GM12878 (cell line): ENCODE results near the gene SMAD9. TPM values are rescaled to one million over a fixed set of nuclear protein-coding genes. Genes with fewer than 3 reads are reported as not detected.

Experiments used
- ATAC-seq: fragments of 200-7000 bp; cut with Tn5 transposase; 3 replicates; pipeline ENCODE4 v1.9.1; 2020; ENCODE audit warnings: mild to moderate bottlenecking, moderate library complexity
- BruUV-seq: library from RNA; stranded (reverse); fragments of 400-500 nt; replicated peaks from 2 replicates; lab custom pipeline; 2021; lab: Mats Ljungman, UMichigan
- CTCF ChIA-PET: fragments of 300-600 bp; sonication (Branson Sonifier 250); formaldehyde crosslinking; extraction: SDS; loops from one replicate; lab custom pipeline; 2021; ENCODE audit warnings: inconsistent platforms; lab: Yijun Ruan, JAX
- POLR2A ChIA-PET: fragments of 350-600 bp; formaldehyde crosslinking; extraction: SDS; loops from one replicate; lab custom pipeline; 2021; ENCODE audit warnings: inconsistent platforms; lab: Charles Lee
- RAD21 ChIA-PET: fragments of 300-600 bp; sonication (Branson Sonifier 250); formaldehyde crosslinking; loops from one replicate; lab custom pipeline; 2023; ENCODE audit warnings: antibody characterized with exemption; ENCODE audit not compliant: unreplicated experiment; lab: Charles Lee
- SMC1A ChIA-PET: fragments of 300-600 bp; sonication (Branson Sonifier 250); formaldehyde crosslinking; loops from one replicate; lab custom pipeline; 2023; ENCODE audit not compliant: unreplicated experiment, uncharacterized antibody; lab: Charles Lee
- DNase-seq: peaks from one replicate; pipeline ENCODE4 v3.0.0-alpha.2; 2011; ENCODE audit warnings: low read depth, low spot score
- FAIRE-seq: peaks from 3 replicates; lab custom pipeline; 2011; peaks lifted over from hg19 to GRCh38; lab: Jason Lieb, UNC
- H2AFZ ChIP-seq: 2 replicates; pipeline ENCODE4 v1.6.0; 2011; ENCODE audit warnings: low read depth, low read length, control low read depth; ENCODE audit not compliant: control insufficient read depth
- H3K27ac ChIP-seq: 2 replicates; pipeline ENCODE4 v1.5.1; 2011; ENCODE audit warnings: control low read depth; ENCODE audit not compliant: control insufficient read depth, insufficient read depth
- H3K27me3 ChIP-seq, 2 experiments: replicated peaks in 1 of 2; 2 replicates each; pipeline versions ENCODE4 v1.6.0 to v1.6.1; 2011; ENCODE audit warnings: low read length in 1 of 2; ENCODE audit not compliant: control insufficient read depth in 2 of 2, insufficient read depth in 2 of 2
- H3K36me3 ChIP-seq, 2 experiments: 2 replicates each; pipeline ENCODE4 v1.5.1; 2011; ENCODE audit warnings: low read length in 1 of 2; ENCODE audit not compliant: control insufficient read depth in 2 of 2, insufficient read depth in 2 of 2
- H3K4me1 ChIP-seq: 2 replicates; pipeline ENCODE4 v1.6.1; 2011; ENCODE audit warnings: mild to moderate bottlenecking, low read length, moderate library complexity, mixed read lengths; ENCODE audit not compliant: control insufficient read depth, insufficient read depth
- H3K4me2 ChIP-seq: 2 replicates; pipeline ENCODE4 v1.6.0; 2011; ENCODE audit warnings: control low read depth; ENCODE audit not compliant: control insufficient read depth, insufficient read depth
- H3K4me3 ChIP-seq: fragments of 200-600 bp; sonication (generic); 2 replicates; pipeline ENCODE4 v1.5.1; 2016
- H3K79me2 ChIP-seq: 2 replicates; pipeline ENCODE4 v1.6.0; 2011; ENCODE audit warnings: low read length; ENCODE audit not compliant: control insufficient read depth, insufficient read depth
- H3K9ac ChIP-seq: 2 replicates; pipeline ENCODE4 v1.8.0; 2011; ENCODE audit warnings: low read length, control low read depth, mixed read lengths; ENCODE audit not compliant: control insufficient read depth, insufficient read depth
- H3K9me3 ChIP-seq: replicated peaks from 3 replicates; pipeline ENCODE4 v1.5.1; 2011; ENCODE audit warnings: mild to moderate bottlenecking, low read length; ENCODE audit not compliant: control insufficient read depth, insufficient read depth
- H4K20me1 ChIP-seq: 2 replicates; pipeline ENCODE4 v1.6.0; 2011; ENCODE audit not compliant: control insufficient read depth, insufficient read depth
- BCL11A ChIP-seq: IDR thresholded peaks from 2 replicates; pipeline ENCODE4 v1.6.1; 2011; ENCODE audit warnings: low read depth, low read length
- ESRRA ChIP-seq: IDR thresholded peaks from 2 replicates; pipeline ENCODE4 v1.6.1; 2012; ENCODE audit warnings: mild to moderate bottlenecking, low read length, improper control_type of control experiment
- SP1 ChIP-seq: IDR thresholded peaks from one replicate; pipeline ENCODE4 v1.6.1; 2011; ENCODE audit warnings: low read depth, low read length
- WGBS: methylation state at CpG from one replicate; pipeline ENCODE4 v1.1.6; 2016; ENCODE audit warnings: low lambda C conversion rate; ENCODE audit not compliant: insufficient replicate concordance, insufficient coverage; ENCODE audit errors: missing lambda C conversion rate; 5-methylcytosine and 5-hydroxymethylcytosine counted together
- in situ Hi-C: fragments of 300-500 bp; cut with MboI; formaldehyde crosslinking; loops from 9 replicates; pipeline ENCODE4 v1.14.3; 2018; ENCODE audit warnings: mixed read lengths
- intact Hi-C: fragments of 100-400 bp; cut with micrococcal nuclease; formaldehyde crosslinking; loops from one replicate; pipeline ENCODE4 v1.14.2; 2022; ENCODE audit not compliant: unreplicated experiment
- polyA plus RNA-seq, 11 experiments: library from polyadenylated mRNA; depleted of rRNA in 4 of 11; unstranded in 6 of 11; stranded (reverse) in 5 of 11; fragments of >200 nt; fragmentation: Nextera tagmentation in 4 of 11; fragmentation: Illumina TruSeq in 1 of 11; extraction: Ambion mirVana in 4 of 11; extraction: Trizol in 1 of 11; gene quantifications; 1 replicate in 1 of 11; 2 replicates in 10 of 11; pipeline versions ENCODE4 v1.2.1 to v1.2.3, GENCODE V29; 2011 to 2016; ENCODE audit warnings: inconsistent platforms in 2 of 11, missing spikeins in 2 of 11, low read depth in 1 of 11
- total RNA-seq, 4 experiments: library from RNA; depleted of rRNA in 3 of 4; stranded (reverse); fragments of >200 nt in 3 of 4; fragmentation: Illumina TruSeq in 1 of 4; extraction: Trizol in 1 of 4; gene quantifications; 2 replicates each; pipeline versions ENCODE4 v1.2.1 to v1.2.3, GENCODE V29; 2013 to 2021
- TF ChIP-seq, protein P1 (sequence below): fragments of 450-650 bp; formaldehyde crosslinking; IDR thresholded peaks from 2 replicates; pipeline ENCODE4 v1.5.0; 2022; ENCODE audit warnings: mild to moderate bottlenecking, missing genetic modification characterization

Gene SMAD9
- total and polyA plus RNA-seq, 10 of the 15 experiments (the other 5 are each of a cell fraction or from before 2014, with no cell fraction given): 0.22 to 0.69 (median 0.42) TPM; not detected in 6

DNA sequence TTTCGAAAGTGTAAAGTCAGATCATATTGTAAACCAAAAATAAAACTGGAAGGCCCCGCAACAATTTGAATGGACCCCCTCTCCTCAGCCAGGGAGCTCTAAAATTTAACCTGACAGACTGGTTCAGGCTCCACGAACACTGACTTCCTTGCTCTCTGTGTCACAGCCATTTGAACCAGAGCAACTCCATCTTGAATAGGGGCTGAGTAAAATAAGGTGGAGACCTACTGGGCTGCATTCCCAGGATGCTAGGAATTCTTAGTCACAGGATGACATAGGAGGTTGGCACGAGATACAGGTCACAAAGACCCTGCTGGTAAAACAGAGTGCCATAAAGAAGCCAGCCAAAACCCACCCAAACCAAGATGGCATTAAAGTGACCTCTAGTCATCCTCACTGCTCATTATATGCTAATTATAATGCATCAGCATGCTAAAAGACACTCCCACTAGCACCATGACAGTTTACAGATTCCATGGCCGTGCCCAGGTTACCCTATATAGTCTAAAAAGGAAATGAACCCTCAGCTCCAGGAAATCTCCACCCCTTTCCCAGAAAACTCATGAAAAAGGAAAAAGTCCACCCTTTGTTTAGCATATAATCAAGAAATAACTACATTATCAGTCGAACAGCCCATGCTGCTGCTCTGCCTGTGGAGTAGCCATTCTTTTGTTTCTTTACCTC, 57.9 kb downstream of the SMAD9 start:
- RAD21 ChIA-PET: no interaction called here
- no peaks in the 10 kb centered on the region for H3K79me2 ChIP-seq
- FAIRE-seq (no peak), DNase-seq (no peak), ATAC-seq (no peak)
- no peak overlapping the region for H3K4me2 ChIP-seq
- no peak overlapping the region for H2AFZ ChIP-seq
- no peak for TF ChIP-seq ESRRA
- H3K27ac ChIP-seq: no peak overlapping the region
- intact Hi-C loops (no loop called here), in situ Hi-C loops (no loop called here)
- POLR2A ChIA-PET: no interaction called here
- H3K36me3 ChIP-seq: no peaks in the 10 kb centered on the region
- no TSS peak for BruUV-seq
- H3K4me1 ChIP-seq: no peaks in the 10 kb centered on the region
- CTCF ChIA-PET: interaction anchor here (0.6 to 7.6 kb wide), 4 partner anchors 119 to 564 kb away, joined by 3 to 100 read pairs (median 3); no protein-coding TSS in a partner anchor
- H3K27me3 ChIP-seq: no peaks in the 10 kb centered on the region; a peak in 2 of 4 replicates
- H3K4me3 ChIP-seq: no peak overlapping the region
- no peak overlapping the region for H3K9ac ChIP-seq
- no peaks in the 10 kb centered on the region for H4K20me1 ChIP-seq
- 38% methylated on average over 6 of the region's 6 CpGs for WGBS
- H3K9me3 ChIP-seq: no peaks in the 10 kb centered on the region
- SMC1A ChIA-PET: no interaction called here

DNA sequence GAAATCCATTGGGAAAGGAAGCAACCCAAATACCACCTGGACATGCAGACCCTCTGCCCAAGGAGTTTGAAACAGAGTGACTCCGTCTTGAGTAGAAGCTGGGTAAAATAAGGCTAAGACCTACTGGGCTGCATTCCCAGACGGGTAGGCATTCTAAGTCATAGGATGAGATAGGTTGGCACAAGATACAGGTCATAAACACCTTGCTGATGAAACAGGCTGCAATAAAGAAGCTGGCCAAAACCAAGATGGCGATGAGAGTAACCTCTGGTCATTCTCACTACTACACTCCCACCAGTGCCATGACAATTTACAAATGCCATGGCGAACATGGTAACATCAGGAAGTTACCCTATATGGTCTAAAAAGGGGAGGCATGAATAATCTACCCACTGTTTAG, 60.8 kb downstream of the SMAD9 start:
- H3K9me3 ChIP-seq: no peaks in the 10 kb centered on the region
- no TSS peak for BruUV-seq
- no peaks in the 10 kb centered on the region for H3K36me3 ChIP-seq
- ChIA-PET SMC1A (interaction anchor here (1.0 to 2.6 kb wide), 3 partner anchors 122 to 211 kb away, joined by 3 to 14 read pairs (median 14); no protein-coding TSS in a partner anchor), RAD21 (interaction anchor here (1.0 to 3.8 kb wide), 2 partner anchors 123 to 211 kb away, joined by 3 to 37 read pairs; no protein-coding TSS in a partner anchor), CTCF (interaction anchor here (1.3 to 7.6 kb wide), 7 partner anchors 8 to 576 kb away, joined by 4 to 100 read pairs (median 7); no protein-coding TSS in a partner anchor), POLR2A (no interaction called here)
- no peaks in the 10 kb centered on the region; a peak in 1 of 4 replicates for H3K27me3 ChIP-seq
- WGBS: 61% methylated on average over 4 of the region's 4 CpGs
- in situ Hi-C loops (loop anchor here (5.0 to 10.0 kb wide), 2 partner anchors 123 to 206 kb away; no protein-coding TSS in a partner anchor), intact Hi-C loops (loop anchor here (10.0 kb wide), 1 partner anchor 206 kb away; no protein-coding TSS in a partner anchor)
- ATAC-seq: no peak
- TF ChIP-seq BCL11A (no peak), SP1 (no peak)
- TF ChIP-seq, protein P1, sequence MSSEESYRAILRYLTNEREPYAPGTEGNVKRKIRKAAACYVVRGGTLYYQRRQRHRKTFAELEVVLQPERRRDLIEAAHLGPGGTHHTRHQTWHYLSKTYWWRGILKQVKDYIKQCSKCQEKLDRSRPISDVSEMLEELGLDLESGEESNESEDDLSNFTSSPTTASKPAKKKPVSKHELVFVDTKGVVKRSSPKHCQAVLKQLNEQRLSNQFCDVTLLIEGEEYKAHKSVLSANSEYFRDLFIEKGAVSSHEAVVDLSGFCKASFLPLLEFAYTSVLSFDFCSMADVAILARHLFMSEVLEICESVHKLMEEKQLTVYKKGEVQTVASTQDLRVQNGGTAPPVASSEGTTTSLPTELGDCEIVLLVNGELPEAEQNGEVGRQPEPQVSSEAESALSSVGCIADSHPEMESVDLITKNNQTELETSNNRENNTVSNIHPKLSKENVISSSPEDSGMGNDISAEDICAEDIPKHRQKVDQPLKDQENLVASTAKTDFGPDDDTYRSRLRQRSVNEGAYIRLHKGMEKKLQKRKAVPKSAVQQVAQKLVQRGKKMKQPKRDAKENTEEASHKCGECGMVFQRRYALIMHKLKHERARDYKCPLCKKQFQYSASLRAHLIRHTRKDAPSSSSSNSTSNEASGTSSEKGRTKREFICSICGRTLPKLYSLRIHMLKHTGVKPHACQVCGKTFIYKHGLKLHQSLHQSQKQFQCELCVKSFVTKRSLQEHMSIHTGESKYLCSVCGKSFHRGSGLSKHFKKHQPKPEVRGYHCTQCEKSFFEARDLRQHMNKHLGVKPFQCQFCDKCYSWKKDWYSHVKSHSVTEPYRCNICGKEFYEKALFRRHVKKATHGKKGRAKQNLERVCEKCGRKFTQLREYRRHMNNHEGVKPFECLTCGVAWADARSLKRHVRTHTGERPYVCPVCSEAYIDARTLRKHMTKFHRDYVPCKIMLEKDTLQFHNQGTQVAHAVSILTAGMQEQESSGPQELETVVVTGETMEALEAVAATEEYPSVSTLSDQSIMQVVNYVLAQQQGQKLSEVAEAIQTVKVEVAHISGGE (CRISPR knock-in tag): no peak
- no peak overlapping the region for H3K9ac ChIP-seq
- no peak for FAIRE-seq
- no peak overlapping the region for H3K4me2 ChIP-seq
- no peaks in the 10 kb centered on the region for H3K4me1 ChIP-seq
- no peaks in the 10 kb centered on the region for H4K20me1 ChIP-seq
- no peak for DNase-seq
- no peak overlapping the region for H3K27ac ChIP-seq
- H2AFZ ChIP-seq: no peak overlapping the region
- no peaks in the 10 kb centered on the region for H3K79me2 ChIP-seq
- no peak overlapping the region for H3K4me3 ChIP-seq
